GM21390 (cell line): ENCODE data around the gene HYAL1.
"Not testable (repeated sequence)": the region's sequence is repeated elsewhere in the genome, so short reads cannot be mapped to it uniquely, and the experiment has no call there.

Source experiments
- ATAC-seq: cut with Tn5 transposase; IDR thresholded peaks from one replicate; pipeline ENCODE4 v1.9.1; 2021; ENCODE audit not compliant: unreplicated experiment

Gene HYAL1

DNA sequence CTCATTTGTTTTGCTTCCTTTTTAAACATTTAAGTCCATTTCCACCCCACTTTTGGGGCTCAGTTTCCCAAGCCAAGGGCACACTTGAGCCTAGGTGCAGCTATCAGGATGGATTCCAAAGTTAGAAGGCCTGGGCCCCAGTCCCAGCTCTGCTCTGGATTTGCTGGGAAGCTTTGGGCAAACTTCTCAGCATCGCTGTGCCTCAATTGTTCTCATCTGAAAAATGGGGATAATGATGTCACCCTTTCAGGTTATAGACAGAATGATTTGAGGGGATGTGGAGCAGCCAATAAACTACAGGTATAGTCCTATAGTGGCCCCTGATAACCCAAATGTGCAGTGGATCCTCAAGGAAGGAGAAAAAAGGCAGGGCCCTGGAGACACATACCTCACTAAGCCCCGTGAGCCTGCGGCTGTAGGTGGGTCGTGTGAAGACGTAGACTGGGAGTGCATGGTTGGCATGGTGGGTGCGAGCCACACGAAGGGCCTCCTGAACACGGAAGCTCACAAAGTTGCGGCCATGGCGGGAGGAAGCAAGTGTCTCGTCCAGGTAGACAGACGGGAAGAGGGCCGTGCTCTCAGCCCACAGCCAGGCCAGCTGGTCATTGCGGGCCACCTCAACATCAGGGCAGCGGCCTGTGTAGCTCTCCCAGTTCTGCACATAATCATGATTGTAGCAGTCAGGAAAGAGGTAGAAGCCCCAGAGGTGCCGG, 16.0 kb upstream of the HYAL1 start:
- ATAC-seq = no peak

DNA sequence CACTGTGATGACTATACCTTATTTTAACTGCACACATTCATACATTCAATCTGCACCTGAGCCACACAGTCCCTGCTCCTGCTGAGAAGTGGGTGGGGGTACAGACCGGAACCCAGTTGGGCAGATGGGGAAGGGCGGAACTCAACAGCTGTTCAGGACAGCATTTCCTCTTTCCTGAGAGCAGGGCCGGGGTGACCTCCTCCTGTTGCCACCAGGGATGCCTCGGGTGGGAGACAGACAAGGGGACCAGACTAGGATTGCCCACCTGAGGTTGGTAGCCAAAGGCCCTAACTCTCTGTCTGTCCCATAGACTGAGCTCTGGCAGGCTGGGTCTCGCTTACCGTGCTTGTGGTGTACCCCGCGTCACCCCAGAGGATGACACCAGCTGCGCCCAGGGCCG, 15.2 kb upstream of the HYAL1 start:
- no peak for ATAC-seq

DNA sequence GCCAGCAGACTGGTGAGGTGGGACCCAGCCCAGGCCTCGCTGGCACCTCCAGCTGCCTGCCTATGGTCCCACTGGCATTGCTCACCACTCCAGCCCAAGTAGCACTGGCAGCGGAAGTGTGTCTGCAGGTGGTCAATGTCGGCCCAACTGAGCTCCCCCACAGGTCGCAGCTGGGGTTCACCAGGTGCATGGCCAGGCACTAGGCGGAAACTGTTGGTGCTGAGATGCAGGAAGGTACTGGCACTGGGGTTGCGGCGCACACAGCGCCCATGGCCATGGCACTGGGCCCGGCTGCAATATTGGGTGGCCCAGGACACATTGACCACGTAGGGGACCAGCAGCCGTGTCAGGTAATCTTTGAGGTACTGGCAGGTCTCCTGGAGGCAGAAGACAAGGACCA, 14.8 kb upstream of the HYAL1 start:
- ATAC-seq = no peak

DNA sequence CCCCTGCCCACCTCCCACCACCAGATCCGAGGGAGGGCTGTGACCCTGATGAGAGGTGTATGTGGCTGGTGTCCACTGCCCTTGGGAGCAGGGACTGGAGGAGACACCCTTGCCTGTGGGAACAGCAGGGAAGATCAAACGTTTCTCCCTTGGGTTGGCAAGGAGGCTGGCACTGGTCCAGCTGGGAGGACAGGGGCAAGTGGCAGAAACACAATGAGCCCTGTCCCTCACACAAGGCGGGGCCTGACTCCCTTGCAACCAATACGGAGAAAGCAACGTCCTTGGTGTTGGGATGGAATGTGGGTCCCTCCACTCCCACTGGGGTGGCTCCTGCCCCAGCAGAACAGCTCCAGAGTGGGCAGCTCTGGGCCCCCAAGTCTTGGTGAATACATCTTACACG, 13.9 kb upstream of the HYAL1 start:
- no peak for ATAC-seq

DNA sequence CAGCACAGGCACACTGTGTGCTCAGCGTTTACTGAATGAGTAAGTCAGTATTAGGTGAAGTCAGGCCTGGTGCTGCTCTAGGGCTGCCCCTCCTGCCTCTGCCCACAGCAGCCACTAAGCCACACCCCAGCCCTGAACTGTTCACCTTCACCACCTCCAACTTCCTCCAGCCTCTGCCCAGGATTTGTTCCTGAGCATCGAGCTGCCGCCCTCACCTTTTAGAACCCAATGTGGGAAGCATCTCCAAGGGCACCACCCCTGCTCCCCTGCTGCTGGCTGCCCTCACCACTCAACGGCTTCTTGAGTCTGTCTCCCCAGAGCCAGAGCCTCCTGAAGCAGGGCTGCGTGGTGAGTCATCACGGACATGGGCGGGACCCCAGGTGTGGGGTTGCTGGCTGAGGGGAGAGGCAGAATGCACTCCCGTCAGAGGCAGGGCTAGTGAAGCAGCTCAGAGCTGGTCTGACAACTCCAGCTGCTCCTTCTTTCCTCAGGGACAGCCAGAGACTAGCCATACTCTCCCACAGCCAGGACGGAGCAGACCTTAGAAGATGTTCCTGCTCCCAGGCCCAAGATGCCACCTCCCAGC, 13.4 kb upstream of the HYAL1 start:
- no peak for ATAC-seq

DNA sequence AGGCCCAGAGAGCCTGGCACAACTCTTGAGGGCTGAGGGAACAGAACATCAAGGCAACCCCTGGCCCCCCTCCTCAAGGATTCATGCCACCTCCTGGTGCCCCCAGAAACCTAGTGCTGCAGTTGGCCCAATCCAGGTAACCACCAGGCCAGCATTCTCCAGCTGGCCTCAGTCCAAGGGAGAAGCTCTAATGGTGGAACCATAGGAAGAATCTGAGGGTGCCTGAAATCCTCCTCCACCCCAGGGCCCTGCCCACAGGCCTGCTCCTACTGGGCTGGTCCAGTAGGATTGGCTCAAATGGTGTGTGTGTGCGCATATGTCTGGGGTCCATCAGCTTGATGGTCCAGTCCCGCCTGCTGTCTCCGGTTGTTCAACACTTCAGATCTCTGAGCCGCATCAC, 11.4 kb upstream of the HYAL1 start:
- ATAC-seq = no peak

DNA sequence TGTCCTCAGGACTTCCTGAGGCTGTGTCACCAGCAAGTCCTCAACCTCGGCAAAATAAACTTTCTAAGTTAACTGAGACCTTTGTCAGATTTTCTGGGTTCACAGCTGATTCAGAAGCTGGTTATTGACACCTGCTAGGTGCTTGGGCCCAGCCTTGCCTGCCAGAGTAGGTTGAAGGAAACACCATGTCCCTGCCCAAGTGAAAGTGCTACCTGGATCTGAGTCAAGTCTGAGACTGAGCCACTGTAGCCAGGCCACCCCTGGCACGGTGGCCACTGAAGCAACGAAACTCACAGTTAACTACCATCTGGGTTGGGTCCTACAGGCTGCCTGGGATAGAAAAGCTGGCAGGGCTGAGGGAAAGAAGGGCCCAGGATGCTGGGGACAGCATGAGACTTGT, 11.0 kb upstream of the HYAL1 start:
- ATAC-seq = no peak

DNA sequence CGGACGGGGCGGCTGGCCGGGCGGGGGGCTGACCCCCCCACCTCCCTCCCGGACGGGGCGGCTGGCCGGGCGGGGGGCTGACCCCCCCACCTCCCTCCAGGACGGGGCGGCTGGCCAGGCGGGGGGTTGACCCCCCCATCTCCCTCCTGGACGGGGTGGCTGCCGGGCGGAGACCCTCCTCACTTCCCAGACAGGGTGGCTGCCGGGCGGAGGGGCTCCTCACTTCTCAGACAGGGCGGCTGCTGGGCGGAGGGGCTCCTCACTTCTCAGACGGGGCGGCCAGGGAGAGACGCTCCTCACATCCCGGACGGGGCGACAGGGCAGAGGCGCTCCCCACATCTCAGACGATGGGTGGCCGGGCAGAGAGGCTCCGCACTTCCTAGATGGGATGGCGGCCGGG, 8.7 kb upstream of the HYAL1 start:
- not testable (repeated sequence) for ATAC-seq

DNA sequence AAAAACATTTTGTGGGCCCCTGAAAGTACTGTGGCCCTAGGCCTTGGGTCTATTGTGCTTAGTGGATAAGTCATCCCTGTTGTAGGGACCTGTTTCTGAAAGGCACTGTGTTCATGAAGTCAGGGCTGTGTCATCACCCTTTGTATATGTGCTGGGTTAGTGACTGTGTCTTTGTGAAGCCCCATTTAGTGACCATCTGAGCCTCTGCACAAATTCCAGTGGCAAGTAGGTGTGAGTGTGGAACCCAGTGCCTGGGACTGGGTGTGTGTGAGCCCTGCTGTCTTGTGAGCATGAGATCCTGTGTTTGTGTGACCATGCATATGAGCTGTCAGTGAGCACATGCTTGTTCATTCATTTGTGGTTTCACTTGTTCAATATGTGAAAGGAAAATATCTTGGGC, 1.2 kb upstream of the HYAL1 start:
- no peak for ATAC-seq

DNA sequence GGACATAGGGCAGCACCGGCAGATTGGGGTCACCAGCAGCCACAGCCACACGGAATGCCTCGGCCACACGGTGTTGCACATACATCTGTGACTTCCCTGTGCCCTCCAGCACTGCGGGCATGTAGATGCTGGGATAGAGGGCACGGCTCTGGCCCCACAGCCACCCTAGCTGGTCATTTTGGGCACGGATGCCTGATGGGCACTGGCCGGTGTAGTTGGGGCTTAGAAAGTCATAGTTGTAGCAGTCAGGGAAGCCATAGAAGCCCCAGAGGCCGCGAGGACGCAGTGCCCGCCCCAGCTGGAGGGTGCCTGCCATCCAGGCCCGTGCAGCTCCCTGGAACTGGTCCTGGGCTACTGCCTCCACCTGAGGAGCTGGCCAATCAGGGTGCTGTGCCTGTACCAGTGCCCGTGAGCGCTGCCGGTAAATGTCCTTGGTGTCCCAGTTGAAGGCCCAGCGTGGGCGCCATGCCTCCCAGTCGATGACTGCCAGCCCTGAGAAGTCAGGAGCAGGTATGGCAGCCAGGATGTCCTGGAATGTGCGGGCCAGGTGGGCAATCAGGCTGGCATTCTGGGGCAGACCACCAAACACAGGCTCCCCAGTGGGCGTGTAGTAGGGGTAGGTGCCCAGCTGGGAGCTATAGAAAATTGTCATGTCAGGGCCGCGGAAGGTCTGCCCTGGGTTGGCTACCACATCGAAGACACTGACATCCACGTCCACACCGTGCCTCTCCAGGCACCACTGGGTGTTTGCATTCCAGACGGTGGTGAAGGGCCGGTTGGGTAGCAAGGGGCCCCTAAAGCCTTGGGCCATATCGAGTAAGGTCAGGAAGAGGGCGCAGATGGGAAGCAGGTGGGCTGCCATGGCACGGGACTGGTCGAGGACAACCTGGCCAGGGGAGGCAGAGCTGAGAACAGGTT, 1.0 kb downstream of the HYAL1 start:
- no peak for ATAC-seq

DNA sequence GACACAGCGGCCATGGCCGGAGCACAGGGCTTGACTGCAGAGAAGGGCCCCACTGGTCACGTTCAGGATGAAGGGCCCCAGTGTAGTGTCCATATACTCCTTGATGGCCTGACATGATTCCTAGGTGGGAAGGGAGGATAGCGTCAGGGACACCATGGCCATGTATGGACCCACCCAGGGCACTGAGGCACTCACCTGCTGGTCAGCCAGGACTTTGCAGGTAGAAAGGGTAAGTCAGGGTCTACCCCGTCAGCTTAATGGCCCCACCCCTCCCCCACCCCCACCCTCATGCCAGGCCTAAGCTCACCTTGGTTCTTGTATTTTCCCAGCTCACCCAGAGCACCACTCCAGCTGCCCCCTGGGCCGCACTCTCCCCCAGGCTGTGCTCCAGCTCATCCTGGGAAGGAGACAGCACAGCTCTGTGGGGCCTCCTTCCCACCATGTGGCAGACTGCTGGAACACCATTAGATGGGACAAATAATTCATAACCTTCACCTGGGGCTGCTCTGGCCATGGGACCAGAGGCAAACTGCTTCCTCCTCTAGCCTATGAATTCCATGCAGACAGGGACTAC, 2.6 kb downstream of the HYAL1 start:
- no peak for ATAC-seq

DNA sequence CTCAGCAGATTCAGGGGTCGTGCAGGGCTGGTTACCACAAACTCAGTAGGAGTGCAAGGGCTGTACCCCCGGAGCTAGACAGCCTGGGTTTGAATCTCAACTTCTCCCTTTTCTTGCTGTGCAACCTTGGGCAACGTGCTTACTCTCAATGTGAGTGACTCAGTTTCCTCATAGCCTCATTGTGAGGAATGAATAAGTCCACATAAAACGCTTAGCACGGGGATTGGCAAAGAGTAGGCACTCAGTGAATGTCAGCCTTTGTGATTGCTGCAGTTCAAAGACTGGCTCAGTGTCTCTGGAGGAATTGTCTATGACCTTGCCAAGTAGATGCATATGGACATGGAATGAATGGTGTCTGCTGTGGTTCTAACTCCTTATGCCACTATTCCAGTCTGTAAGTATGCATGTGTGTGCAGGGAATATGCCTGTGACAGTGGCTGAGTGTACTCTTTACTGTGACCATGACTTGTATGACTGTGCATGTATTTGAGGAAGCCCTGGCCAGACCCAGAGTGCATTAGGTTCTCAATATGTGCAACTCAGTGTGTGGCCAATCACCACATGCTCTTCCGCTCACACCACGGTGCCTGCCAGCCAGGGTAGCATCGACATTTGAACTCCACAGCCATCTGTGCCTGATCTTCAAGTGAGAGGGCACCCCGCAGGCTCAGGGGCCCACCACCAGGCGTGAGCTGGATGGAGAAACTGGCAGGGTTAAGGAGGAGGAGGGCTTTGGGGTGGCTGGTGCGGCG, 3.3 kb downstream of the HYAL1 start:
- no peak for ATAC-seq

DNA sequence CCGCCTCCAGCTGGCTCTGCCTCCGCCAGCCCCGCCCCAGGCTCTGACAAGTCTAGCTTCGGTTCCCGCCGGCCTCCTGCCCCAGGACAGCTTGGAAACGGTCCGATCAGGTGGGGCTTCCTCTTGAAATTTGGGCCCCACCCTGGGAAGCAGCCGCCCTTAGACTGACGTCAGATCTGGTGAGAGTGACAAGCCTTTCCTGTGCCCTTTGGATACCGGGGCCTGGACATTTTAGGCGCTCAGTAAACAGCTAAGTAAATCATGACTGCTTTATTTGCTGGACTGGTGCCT, 3.8 kb downstream of the HYAL1 start:
- no peak for ATAC-seq

DNA sequence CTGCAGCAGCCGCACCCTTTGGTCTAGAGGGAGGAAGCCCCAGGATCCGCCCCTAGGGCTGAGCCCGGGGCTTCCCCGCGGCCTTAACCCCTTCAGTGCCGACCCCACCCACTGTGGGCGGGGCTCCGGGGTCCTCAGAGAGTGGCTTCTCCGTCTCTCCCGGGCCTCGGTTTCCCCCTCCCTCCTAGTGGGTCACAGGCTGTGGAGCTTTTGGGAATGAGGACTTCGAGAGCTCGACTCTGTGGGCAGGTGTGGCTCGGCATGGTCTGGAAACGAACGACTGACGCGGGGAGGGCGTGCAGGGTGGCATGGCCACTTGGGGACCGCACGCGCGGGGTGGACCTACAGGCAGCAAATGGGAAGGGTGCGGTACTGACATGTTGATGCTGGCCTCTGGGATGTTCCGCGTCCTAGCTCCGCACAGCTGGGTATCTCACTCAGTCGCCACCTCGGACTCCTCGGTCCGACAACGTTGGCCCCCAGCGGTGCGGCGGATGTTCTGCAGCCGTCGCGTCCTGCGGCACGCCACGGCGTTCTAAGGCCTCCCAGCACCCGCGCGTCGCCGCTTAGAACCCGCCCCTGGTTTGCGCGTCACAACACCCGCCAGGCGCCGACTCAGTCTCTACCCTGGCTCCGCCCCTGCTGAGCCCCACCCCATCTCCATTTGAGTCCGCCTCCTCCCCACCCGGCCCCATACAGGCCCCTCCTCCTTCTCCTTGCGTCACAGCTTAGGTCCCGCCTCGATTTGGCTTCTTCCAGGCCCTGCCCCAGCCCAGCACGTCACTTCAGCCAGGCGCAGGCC, 4.3 kb downstream of the HYAL1 start, which contains the start of the genes HYAL3 and NAA80:
TSS of gene HYAL3 (minus strand) at position 570 of the 802 bp plus-strand sequence. CDS start 3,803 bp downstream, outside the sequence.
TSS of gene NAA80 (minus strand) at position 570 of the 802 bp plus-strand sequence. CDS start 1,942 bp downstream, outside the sequence.
- peak; percentile 84 for ATAC-seq

DNA sequence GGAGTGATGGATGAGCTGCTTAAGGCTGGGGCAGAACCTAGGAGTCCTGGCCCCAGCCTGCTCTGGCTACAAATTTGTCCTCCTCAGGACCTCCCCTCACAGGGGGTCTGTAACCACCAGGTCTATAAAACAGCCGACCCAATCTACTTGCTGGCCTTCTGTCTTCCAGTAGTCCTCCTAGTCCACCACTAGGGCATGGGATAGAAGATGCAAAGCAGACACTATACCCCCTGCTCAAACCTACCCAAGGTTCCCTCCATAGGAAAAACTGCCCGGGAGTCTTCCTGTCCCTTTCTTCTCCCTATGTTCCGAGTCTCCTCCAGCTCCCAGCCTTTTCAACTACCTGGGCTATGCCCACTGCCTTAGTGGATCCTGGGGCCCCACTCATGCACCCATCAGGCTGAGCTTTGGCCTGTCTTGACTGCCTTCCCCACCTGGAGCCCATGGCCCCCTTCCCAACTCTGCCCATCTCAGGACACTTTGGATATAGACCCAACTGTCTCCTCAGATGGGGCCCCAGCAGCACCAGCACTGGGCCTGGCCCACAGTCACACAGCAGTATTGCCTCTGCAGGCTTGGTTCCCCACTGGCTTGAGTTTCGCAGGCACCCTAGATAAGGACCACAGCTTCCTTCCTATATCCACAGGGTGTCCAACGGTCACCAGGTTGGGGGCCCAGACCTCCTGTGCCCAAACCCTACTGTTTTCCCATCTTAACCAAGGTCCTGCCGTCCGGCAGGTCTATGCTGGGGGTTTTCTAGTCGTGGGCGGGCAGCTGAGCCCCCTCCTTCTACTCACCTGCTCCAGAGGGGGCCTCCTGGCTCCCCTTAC, 5.3 kb downstream of the HYAL1 start:
- ATAC-seq = no peak

DNA sequence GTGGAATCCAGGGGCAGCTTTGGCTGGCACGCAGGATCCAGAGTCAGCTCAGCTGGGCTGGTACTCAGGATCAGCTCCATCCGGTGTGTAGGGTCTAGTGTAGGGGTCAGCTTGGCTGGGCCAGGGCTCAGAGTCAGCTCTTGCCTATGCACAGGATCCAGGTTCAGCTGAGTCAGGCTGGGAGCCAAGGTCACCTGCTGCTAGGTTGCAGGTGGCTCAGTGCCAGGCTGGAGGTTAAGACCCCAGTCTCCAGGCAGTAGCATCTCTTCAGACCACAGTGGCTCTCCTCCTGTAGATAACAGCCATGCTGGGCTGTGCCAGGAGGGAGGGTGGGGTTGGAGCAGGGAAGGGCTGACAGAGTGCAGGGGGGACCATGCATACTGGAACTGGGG, 6.0 kb downstream of the HYAL1 start:
- ATAC-seq = no peak

DNA sequence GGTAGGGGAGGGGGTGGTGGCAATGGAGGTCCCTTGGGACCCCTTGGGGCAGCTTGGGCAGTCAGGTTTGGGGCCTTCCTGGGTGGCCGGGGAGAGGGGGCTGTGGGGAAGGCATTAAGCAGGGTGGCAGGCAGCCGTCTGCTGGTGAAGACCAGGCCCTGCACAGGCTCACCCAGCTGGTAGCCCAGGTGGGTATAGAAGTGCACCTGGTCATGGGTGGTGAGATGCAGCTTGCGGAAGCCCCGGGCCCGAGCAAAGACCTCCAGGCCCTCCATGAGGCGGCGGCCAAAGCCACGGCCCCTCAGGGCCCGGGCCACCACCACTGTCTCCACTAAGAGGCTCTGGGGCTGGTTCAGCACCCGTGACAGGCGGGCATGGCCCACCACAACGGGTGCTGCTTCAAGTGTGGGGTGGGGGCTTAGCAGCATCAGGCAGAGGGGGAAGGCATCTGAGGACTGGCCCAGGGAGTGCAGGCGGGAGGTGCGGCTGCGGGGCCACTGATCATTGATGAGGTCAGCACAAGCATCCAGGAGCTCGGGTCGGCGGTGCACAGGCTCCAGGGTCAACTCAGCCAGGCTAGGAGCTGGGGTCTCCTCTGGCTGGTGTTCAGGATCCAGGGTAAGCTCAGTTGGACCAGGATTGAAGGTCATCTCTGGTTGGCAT, 6.5 kb downstream of the HYAL1 start:
- no peak for ATAC-seq

DNA sequence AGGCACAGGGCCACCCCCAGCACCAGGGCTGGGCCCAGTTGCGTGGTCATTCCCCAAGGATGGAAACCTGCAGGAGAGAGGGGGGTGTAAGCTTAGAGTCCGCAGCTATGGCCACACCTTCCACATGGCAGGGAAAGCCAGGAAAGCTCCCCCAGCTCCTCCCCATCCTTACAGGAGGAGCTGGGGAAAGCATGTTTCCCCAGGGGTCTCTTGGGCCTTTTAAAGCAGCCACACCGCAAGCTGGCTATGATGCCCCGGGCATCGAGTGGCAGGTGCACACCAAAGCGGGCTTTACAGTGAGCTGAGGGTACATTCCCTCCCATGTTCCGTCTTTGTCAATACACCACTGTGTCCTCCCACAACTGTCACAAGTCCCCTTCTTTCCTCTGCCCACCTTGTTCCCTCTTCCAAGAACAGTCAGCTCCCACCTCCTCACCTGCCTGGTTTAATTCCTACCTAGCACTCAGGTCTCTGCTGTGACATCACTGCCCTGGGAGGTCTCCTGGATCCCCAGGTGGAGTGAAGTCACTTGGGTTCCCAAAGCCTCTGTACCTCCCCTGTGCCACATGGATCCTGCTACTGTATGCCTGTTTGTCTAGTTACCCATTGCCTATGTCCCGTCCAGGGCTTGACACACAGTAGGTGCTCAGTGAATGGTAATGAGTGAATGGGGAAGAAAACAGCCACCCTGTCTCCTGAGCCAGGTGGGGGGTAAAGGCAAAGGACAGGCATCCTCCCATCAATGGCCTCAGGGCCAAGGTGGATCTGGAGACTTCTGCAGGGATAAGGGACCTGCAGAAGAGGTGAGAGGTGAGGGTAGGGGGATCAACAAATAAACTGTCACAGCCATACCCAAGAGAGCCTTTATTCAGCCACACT, 7.6 kb downstream of the HYAL1 start:
- no peak for ATAC-seq
